Kidney (tissue), 14 donors: ENCODE results near the gene TRAF1. TPM values are rescaled to one million over a fixed set of nuclear protein-coding genes. Genes with fewer than 3 reads are reported as not detected.

Experiments used
- DNase-seq, 5 donors: peaks; one replicate each; pipeline ENCODE4 v3.0.0-alpha.2; 2013 to 2020
- FAIRE-seq: peaks from 2 replicates; lab custom pipeline; 2012; peaks lifted over from hg19 to GRCh38; lab: Jason Lieb, UNC
- H3K27ac ChIP-seq, 2 donors: one replicate each; pipeline ENCODE4 v1.7.0; 2013; ENCODE audit warnings: low read depth in 2 of 2, low read length in 2 of 2, inconsistent platforms in 1 of 2
- H3K27me3 ChIP-seq: one replicate; pipeline ENCODE4 v1.7.1; 2013; ENCODE audit warnings: low read length, inconsistent platforms; ENCODE audit not compliant: control insufficient read depth, insufficient read depth
- H3K36me3 ChIP-seq, 3 donors: one replicate each; pipeline versions ENCODE4 v1.7.0 to v1.7.1; 2013; ENCODE audit warnings: low read length in 3 of 3, control low read depth in 1 of 3, inconsistent platforms in 1 of 3; ENCODE audit not compliant: insufficient read depth in 3 of 3, control insufficient read depth in 2 of 3
- H3K4me1 ChIP-seq, 3 donors: one replicate each; pipeline versions ENCODE4 v1.7.0 to v1.7.1; 2013; ENCODE audit warnings: low read length in 3 of 3, inconsistent platforms in 1 of 3, low read depth in 1 of 3; ENCODE audit not compliant: control insufficient read depth in 2 of 3, insufficient read depth in 2 of 3
- H3K4me3 ChIP-seq, 3 donors: one replicate each; pipeline versions ENCODE4 v1.7.0 to v1.8.1; 2013; ENCODE audit warnings: low read length in 3 of 3, control low read depth in 1 of 3, inconsistent platforms in 1 of 3
- H3K9ac ChIP-seq, 3 donors: one replicate each; pipeline versions ENCODE4 v1.7.0 to v1.7.1; 2013; ENCODE audit warnings: low read length in 3 of 3, control low read depth in 1 of 3, inconsistent platforms in 1 of 3
- H3K9me3 ChIP-seq, 3 donors: one replicate each; pipeline versions ENCODE4 v1.7.0 to v1.7.1; 2013; ENCODE audit warnings: low read length in 3 of 3, control low read depth in 1 of 3, inconsistent platforms in 1 of 3; ENCODE audit not compliant: control insufficient read depth in 2 of 3, insufficient read depth in 1 of 3
- CTCF ChIP-seq: IDR thresholded peaks from 3 replicates; pipeline ENCODE4 v1.5.1; 2012; ENCODE audit warnings: mild to moderate bottlenecking, moderate library complexity, borderline replicate concordance; ENCODE audit not compliant: insufficient read depth; ENCODE audit errors: extremely low read depth
- intact Hi-C: fragments of 100-400 bp; cut with DNase I; formaldehyde crosslinking; loops from one replicate; pipeline ENCODE4 v1.11.1; 2022
- polyA plus RNA-seq: library from polyadenylated mRNA; stranded (reverse); fragments of 350-450 nt; fragmentation: Illumina TruSeq; extraction: RNeasy Lipid Tissue Mini Kit (QIAGEN cat#74804); gene quantifications from one replicate; pipeline ENCODE4 v1.2.3, GENCODE V29; 2014; ENCODE audit warnings: low read depth, low replicate concordance; ENCODE audit not compliant: insufficient read depth
- total RNA-seq: library from RNA; stranded (reverse); fragmentation: NEBNext Ultra II Directional; extraction: Animal tissue kit (Norgen Biotek cat#: 25700); gene quantifications from one replicate; pipeline ENCODE4 v1.2.1, GENCODE V29; 2021
- donor health status: control.
- donor health status: control.
- donor health status: control.
- donor health status: control.
- donor health status: control.
- donor health status: DM: yes; HTN: yes; CAD: no.
- donor health status: Normal renal cell carcinoma (clear cell type).

The TRAF1 gene
- total and polyA plus RNA-seq, 2 donors from 2014 or later: 3.1 to 10.9 TPM

DNA sequence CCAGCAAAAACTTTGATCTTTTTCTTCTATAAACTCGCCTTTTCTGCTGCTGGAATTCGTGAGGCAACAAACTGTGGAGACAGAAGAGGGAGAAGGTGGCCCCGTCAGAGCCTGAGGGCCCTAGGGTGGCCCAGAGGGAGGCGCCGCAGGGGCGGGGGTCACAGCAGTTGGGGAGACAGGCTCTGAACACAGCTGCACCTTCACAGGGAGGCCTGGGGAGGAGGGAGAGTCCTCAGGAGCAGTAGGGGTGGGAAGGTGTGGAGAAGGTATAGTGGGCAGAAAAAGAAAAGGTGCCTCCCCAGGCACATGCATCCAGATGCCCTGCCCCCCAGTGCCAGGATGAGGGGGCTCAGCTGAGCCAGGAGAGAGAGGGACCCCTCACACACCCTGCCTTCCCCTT, 64.7 kb downstream of the TRAF1 start:
- TF ChIP-seq CTCF: no peak
- H3K27ac ChIP-seq: no peak overlapping the region
- FAIRE-seq (no peak), DNase-seq (no peak)
- intact Hi-C loops: no loop called here
- H3K36me3 ChIP-seq: peaks cover 0 to 3% (median 0%) of the 10 kb centered on the region in 3 donors
- no peak overlapping the region for H3K4me3 ChIP-seq
- H3K27me3 ChIP-seq: no peaks in the 10 kb centered on the region
- no peaks in the 10 kb centered on the region for H3K4me1 ChIP-seq
- no peaks in the 10 kb centered on the region for H3K9me3 ChIP-seq
- no peak overlapping the region for H3K9ac ChIP-seq

GRCh38 chr9:120860083-120860482, 66.5 kb downstream of the TRAF1 start:
- Histone ChIP-seq H3K36me3 (peaks cover 0 to 3% (median 0%) of the 10 kb centered on the region in 3 donors), H3K27ac (no peak overlapping the region), H3K27me3 (no peaks in the 10 kb centered on the region), H3K4me3 (no peak overlapping the region), H3K9ac (no peak overlapping the region), H3K9me3 (no peaks in the 10 kb centered on the region), H3K4me1 (no peaks in the 10 kb centered on the region)
- intact Hi-C loops: no loop called here
- no peak for TF ChIP-seq CTCF
- DNase-seq: peak in 1 of 5 donors; percentile 23
- FAIRE-seq: no peak

- no peaks in the 10 kb centered on the region for H3K9me3 ChIP-seq
- DNase-seq (peak in 1 of 5 donors; percentile 13), FAIRE-seq (no peak)
- H3K36me3 ChIP-seq: peaks cover 0 to 3% (median 0%) of the 10 kb centered on the region in 3 donors
- no peak for TF ChIP-seq CTCF
- no peak overlapping the region for H3K9ac ChIP-seq
- H3K4me1 ChIP-seq: no peaks in the 10 kb centered on the region
- H3K4me3 ChIP-seq: no peak overlapping the region
- intact Hi-C loops: no loop called here
- no peaks in the 10 kb centered on the region for H3K27me3 ChIP-seq
- H3K27ac ChIP-seq: no peak overlapping the region
Observed at GRCh38 chr9:120859361-120859760, 67.2 kb downstream of the TRAF1 start.

DNA sequence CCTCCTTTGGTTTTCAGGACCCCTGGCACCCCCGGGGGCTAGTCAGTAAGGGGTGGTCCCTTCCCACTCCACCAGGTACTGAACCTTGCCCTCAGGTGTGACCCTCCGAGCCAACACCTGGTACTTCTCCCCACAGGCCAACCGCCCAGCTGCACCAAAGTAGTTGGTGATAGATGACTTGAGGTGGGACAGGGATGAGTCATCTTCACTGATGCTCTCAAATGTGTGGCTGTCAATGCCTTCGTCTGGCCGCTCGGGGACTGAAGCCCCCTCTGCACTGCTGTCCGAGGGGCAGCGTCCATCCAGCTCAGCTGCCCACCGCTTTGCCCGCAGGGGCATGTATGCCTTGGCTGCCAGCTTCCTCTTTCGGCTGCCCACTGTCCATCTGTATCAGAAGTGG, 68.7 kb downstream of the TRAF1 start:
- Histone ChIP-seq H3K27me3 (no peaks in the 10 kb centered on the region), H3K9me3 (no peaks in the 10 kb centered on the region), H3K9ac (no peak overlapping the region), H3K4me3 (no peak overlapping the region), H3K27ac (no peak overlapping the region), H3K4me1 (no peaks in the 10 kb centered on the region), H3K36me3 (peaks cover 0 to 3% (median 0%) of the 10 kb centered on the region in 3 donors)
- peak in 1 of 5 donors; percentile 21 for DNase-seq
- no peak for TF ChIP-seq CTCF
- no peak for FAIRE-seq
- intact Hi-C loops: no loop called here
